Vagina (tissue), 2 donors: ENCODE results near the gene TGFB2. TPM values are rescaled to one million over a fixed set of nuclear protein-coding genes. Genes with fewer than 3 reads are reported as not detected.

Experiments
- DNase-seq, 2 donors: peaks; one replicate each; pipeline ENCODE4 v3.0.0-alpha.2; 2017; ENCODE audit errors: extremely low spot score in 2 of 2
- H3K27ac ChIP-seq: fragments of 200-600 bp; sonication (generic); one replicate; pipeline ENCODE4 v1.5.1; 2019
- H3K27me3 ChIP-seq: fragments of 200-600 bp; sonication (generic); one replicate; pipeline ENCODE4 v1.5.1; 2019
- H3K36me3 ChIP-seq, 2 donors: fragments of 200-600 bp; sonication (generic); one replicate each; pipeline ENCODE4 v1.5.1; 2017 to 2019
- H3K4me1 ChIP-seq: fragments of 200-600 bp; sonication (generic); one replicate; pipeline ENCODE4 v1.5.1; 2019
- H3K4me3 ChIP-seq, 2 donors: fragments of 200-600 bp; sonication (generic); 1 replicate in 1 of 2; 2 replicates in 1 of 2; pipeline ENCODE4 v1.5.1; 2016 to 2019
- H3K9me3 ChIP-seq: fragments of 200-600 bp; sonication (generic); one replicate; pipeline ENCODE4 v1.5.1; 2019
- POLR2A ChIP-seq, 2 donors: fragments of 450-650 bp; IDR thresholded peaks; one replicate each; pipeline ENCODE4 v1.6.1; 2017; ENCODE audit warnings: antibody characterized with exemption in 2 of 2, mild to moderate bottlenecking in 2 of 2, moderate library complexity in 2 of 2
- POLR2AphosphoS5 ChIP-seq, 2 donors: sonication (generic); formaldehyde crosslinking; IDR thresholded peaks; one replicate each; pipeline ENCODE4 v1.9.0; 2017; ENCODE audit warnings: antibody characterized with exemption in 2 of 2, mild to moderate bottlenecking in 2 of 2, low read depth in 1 of 2; ENCODE audit not compliant: insufficient read depth in 1 of 2
- intact Hi-C: fragments of 100-400 bp; cut with DNase I; formaldehyde crosslinking; loops from one replicate; pipeline ENCODE4 v1.15.1; 2023
- total RNA-seq: library from RNA; depleted of rRNA; stranded (reverse); fragments of >200 nt; gene quantifications from one replicate; pipeline ENCODE4 v1.2.3, GENCODE V29; 2016
- TF ChIP-seq, protein P1 (sequence below), 3 experiments: fragments of 450-650 bp in 2 of 3; fragments of 200-600 bp in 1 of 3; sonication (generic) in 1 of 3; IDR thresholded peaks; one replicate each; pipeline ENCODE4 v1.5.1; 2017 to 2019; ENCODE audit warnings: antibody characterized with exemption in 3 of 3, mild to moderate bottlenecking in 2 of 3, moderate library complexity in 2 of 3

The TGFB2 gene
- total RNA-seq, 1 donor from 2014 or later = 16.9 TPM

DNA sequence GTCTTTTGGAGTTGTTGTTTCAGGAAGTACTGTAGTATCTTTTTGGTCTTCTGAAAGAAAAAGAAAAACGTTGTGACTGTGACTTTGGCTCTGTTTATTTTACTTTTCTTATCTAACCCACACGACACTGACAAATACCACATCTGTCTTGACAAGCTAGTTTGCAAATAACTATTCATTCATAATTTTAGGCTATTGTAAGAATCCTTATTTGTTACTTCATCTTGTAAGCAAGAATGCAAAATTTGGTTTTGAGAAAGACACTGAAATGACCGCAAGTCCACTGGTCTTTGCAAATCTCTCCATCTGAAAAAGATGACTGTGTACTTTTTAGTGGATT, 12.7 kb downstream of the TGFB2 start:
- Histone ChIP-seq H3K27me3 (no peaks in the 10 kb centered on the region), H3K36me3 (no peaks in the 10 kb centered on the region), H3K9me3 (no peaks in the 10 kb centered on the region), H3K4me1 (peaks cover 14% of the 10 kb centered on the region), H3K27ac (no peak overlapping the region), H3K4me3 (no peak overlapping the region)
- DNase-seq = no peak
- intact Hi-C loops = no loop called here
- TF ChIP-seq POLR2AphosphoS5 (IDR thresholded peaks at IDR 0.05; ENCODE audit: insufficient read depth in 1 of 2, low read depth in 1 of 2) (no peak), POLR2A (IDR thresholded peaks at IDR 0.05) (no peak)
- TF ChIP-seq, protein P1, sequence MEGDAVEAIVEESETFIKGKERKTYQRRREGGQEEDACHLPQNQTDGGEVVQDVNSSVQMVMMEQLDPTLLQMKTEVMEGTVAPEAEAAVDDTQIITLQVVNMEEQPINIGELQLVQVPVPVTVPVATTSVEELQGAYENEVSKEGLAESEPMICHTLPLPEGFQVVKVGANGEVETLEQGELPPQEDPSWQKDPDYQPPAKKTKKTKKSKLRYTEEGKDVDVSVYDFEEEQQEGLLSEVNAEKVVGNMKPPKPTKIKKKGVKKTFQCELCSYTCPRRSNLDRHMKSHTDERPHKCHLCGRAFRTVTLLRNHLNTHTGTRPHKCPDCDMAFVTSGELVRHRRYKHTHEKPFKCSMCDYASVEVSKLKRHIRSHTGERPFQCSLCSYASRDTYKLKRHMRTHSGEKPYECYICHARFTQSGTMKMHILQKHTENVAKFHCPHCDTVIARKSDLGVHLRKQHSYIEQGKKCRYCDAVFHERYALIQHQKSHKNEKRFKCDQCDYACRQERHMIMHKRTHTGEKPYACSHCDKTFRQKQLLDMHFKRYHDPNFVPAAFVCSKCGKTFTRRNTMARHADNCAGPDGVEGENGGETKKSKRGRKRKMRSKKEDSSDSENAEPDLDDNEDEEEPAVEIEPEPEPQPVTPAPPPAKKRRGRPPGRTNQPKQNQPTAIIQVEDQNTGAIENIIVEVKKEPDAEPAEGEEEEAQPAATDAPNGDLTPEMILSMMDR (IDR thresholded peaks at IDR 0.05) = no peak

DNA sequence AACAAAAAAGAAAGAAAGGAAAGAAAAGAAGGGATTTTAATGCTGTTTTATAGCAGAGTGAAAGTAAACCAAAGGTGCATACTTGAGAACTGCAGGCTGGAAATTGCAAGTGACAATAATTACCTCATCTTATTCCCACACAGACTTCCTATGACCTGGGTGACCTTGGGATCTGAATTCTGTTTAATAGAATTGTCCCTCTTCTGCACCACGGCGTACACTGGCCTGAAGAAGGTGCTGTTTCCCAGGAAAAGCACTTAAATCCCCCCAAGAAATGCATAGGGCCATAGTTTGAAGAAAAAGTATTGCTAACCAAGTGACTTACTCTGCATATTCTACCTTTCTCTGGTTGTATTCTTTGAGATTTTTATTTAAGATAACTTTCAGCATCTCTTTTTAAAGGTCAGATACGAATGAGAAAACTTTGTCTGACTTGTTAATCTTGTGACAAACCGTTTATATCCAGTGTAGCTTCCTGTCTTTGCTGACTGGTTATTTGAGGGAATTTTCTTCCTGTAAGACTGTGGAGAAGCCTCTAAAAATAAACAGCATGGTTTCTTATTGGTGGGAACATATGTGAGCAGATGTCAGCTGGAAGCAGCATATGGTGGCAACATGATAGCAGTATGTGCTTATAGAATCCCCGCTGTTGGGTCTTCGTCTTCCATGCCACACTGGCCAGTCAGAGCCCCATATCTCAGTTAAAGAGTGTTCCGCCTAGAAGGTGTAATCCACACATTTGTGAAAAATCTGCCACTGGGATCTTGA, 16.3 kb downstream of the TGFB2 start:
- no peak for DNase-seq
- Histone ChIP-seq H3K27ac (no peak overlapping the region), H3K9me3 (no peaks in the 10 kb centered on the region), H3K4me3 (no peak overlapping the region), H3K4me1 (peaks cover 36% of the 10 kb centered on the region), H3K27me3 (no peaks in the 10 kb centered on the region), H3K36me3 (no peaks in the 10 kb centered on the region)
- TF ChIP-seq, protein P1 (IDR thresholded peaks at IDR 0.05) = no peak
- TF ChIP-seq POLR2A (IDR thresholded peaks at IDR 0.05) = no peak
- no peak for TF ChIP-seq POLR2AphosphoS5 (IDR thresholded peaks at IDR 0.05; ENCODE audit: insufficient read depth in 1 of 2, low read depth in 1 of 2)
- intact Hi-C loops = no loop called here

DNA sequence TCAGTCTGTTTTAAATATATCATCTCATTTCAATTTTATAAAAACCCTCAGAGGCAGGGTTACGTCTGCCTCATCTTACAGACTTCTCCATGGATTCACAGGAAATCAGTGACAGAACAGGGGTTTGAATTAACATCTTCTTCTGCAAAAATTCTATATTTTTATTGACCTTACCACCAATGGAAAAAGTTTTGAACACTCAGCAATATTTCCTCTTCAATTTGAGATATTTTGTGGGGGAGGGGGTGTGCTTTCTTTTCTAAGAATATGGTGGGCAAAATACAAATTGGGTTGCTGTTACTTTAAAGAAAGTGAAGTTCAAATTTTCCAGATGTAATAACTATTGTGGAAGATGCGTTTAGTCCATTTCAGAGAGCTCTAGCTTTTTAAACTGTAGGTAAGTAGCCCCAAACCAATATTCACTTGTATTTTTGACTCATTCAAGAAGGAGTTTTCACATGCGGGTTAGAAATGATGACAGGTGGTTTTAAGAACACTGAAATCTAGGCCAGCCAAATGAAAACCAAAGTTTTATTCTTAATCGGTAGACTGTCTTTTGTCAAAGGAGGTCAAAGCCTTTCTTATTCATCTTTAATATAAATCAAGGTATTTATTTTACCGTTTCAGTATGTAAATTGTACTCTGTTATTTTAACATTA, 17.4 kb downstream of the TGFB2 start:
- intact Hi-C loops = no loop called here

DNA sequence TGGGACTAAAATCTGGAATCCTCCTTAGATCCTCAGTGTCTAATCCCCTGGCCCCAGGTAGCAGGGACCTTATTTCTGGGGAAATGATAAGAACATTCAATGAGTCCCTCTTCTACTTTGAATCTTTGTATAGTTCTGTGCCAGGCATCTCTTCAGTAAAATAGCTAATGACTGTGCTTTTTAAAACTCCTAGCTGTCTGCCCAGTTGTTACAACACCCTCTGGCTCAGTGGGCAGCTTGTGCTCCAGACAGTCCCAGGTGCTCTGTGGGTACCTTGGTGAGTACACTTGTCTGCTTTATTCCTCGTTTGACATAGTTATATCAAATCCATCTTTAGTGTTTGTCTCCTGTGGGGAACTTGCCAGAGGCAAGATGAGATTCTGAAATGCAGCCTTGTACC, 18.0 kb downstream of the TGFB2 start:
- Histone ChIP-seq H3K9me3 (no peaks in the 10 kb centered on the region), H3K4me3 (no peak overlapping the region), H3K27ac (no peak overlapping the region), H3K36me3 (no peaks in the 10 kb centered on the region), H3K27me3 (no peaks in the 10 kb centered on the region), H3K4me1 (peaks cover 36% of the 10 kb centered on the region)
- no peak for TF ChIP-seq POLR2AphosphoS5 (IDR thresholded peaks at IDR 0.05; ENCODE audit: insufficient read depth in 1 of 2, low read depth in 1 of 2)
- TF ChIP-seq POLR2A (IDR thresholded peaks at IDR 0.05) = no peak
- TF ChIP-seq, protein P1 (IDR thresholded peaks at IDR 0.05) = no peak
- intact Hi-C loops = no loop called here
- no peak for DNase-seq

More for the DNA sequence above, 17.4 kb downstream of the TGFB2 start:
- peaks cover 36% of the 10 kb centered on the region for H3K4me1 ChIP-seq
- TF ChIP-seq, protein P1 (IDR thresholded peaks at IDR 0.05) = no peak
- TF ChIP-seq POLR2A (IDR thresholded peaks at IDR 0.05) (no peak), POLR2AphosphoS5 (IDR thresholded peaks at IDR 0.05; ENCODE audit: insufficient read depth in 1 of 2, low read depth in 1 of 2) (no peak)
- no peak for DNase-seq
- no peak overlapping the region for H3K27ac ChIP-seq
- no peaks in the 10 kb centered on the region for H3K9me3 ChIP-seq
- no peaks in the 10 kb centered on the region for H3K27me3 ChIP-seq
- H3K4me3 ChIP-seq = no peak overlapping the region
- no peaks in the 10 kb centered on the region for H3K36me3 ChIP-seq
